NCI-H2029 treated with DMSO at 0.1 percent for 48 hours (cell line): ENCODE results near the gene WDR64.
"Not testable (repeated sequence)": the region's sequence is repeated elsewhere in the genome, so short reads cannot be mapped to it uniquely, and the experiment has no call there.

ENCODE experiments used
- DNase-seq: peaks from one replicate; lab custom pipeline; 2025; lab: John Stamatoyannopoulos, UW

WDR64 gene

DNA sequence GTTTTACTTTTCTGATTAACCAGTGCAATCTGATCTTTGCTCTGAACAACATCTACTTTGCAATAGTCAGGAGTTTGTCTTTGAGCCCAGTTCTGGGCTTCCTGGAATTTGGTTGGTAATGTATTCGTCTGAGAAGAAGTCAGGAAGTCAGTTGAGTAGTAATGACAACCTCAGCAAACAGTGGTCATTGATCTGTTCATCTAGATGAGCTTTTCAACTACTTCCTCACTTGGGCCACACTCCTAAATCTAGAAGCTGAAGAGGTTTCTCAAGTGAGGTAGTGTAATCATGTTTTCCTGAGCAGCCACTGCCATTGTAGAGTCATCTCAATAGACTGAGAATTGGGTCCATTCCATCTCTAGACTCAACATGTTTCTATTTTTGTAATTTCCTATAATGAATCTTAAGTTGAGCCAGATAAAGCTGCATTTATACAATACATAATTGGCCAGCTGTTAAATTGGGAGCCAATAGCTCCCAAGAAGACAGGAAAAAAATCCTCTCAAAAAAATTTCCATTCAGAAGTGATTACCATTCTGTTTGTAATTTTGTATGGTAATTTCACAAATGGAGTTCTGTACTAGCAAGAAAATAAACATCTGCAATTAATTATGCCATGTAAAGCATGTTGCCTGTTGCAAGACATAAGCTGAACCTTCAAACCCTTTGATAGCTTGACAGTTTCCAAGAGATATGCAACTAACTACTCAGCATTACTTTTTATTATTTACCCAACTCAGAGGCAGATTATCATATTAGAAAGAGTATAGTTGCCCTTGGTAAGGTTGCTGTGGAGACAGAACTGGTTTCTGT, 49.6 kb downstream of the WDR64 start:
- no peak for DNase-seq

GRCh38 chr1:241702442-241703373, 50.6 kb downstream of the WDR64 start:
- no peak for DNase-seq

- not testable (repeated sequence) for DNase-seq
Observed at GRCh38 chr1:241703739-241704138, 51.7 kb downstream of the WDR64 start.

GRCh38 chr1:241706257-241706656, 54.2 kb downstream of the WDR64 start:
- DNase-seq: no peak

GRCh38 chr1:241706967-241707366, 54.9 kb downstream of the WDR64 start:
- no peak for DNase-seq

GRCh38 chr1:241707442-241707841, 55.4 kb downstream of the WDR64 start:
- DNase-seq: no peak

DNA sequence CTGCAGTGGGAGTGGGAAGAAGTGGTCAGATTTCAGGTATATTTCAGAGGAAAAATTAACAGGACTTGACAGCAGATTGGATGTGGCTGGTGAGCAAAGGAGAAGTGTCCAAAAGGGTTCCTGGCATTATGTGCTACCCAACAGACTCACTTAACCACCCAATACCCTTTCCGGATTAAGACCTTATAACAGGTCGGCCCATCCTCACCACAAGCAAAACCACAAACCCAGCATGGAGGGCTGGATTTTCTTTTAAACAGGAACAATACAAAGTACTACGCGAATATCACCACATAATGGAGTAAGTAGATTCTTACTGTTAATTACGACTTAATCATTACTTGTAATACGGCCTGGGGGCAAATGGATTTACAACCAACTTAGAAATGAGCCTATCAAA, 59.2 kb downstream of the WDR64 start:
- no peak for DNase-seq

DNA sequence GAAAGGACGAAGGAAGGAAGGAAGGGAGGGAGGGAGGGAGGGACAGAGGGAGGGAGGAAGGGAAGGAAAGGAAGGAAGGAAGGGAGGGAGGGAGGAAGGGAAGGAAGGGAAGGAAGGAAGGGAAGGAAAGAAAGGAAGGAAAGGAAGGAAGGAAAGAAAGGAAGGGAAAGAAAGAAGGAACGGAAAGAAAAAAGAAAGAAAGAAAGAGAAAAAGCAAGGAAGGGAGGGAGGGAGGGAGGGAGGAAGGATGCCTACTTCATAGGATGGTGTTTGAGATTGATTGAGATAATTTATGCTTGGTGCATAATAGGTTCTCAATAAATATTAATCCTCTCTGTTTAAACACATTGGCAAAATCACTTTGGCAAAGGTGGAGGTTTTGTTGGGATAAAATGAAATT, 61.2 kb downstream of the WDR64 start:
- no peak for DNase-seq

GRCh38 chr1:241714321-241715218, 62.5 kb downstream of the WDR64 start:
- no peak for DNase-seq

- no peak for DNase-seq
Observed at GRCh38 chr1:241715435-241715834, 63.4 kb downstream of the WDR64 start.

DNA sequence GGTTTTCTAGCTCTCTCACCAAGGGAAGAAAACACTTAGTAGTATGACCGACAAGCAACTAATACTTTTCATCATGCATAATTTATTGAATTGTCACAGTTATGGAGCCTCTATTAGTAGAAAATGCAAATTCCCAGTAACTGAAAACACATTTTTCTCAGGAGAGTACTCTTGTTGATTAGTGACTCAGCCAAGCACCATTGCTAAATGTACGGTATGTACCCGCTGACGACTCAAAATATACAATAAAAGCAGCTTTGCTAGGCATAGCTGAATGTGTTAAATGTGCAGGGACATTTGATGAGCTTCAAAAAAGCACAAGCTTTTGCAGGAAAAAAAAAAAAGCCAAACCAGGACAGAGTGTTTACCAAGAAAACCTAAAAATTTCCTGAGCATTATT, 63.9 kb downstream of the WDR64 start:
- no peak for DNase-seq

GRCh38 chr1:241716915-241717656, 65.0 kb downstream of the WDR64 start:
- DNase-seq: no peak

DNA sequence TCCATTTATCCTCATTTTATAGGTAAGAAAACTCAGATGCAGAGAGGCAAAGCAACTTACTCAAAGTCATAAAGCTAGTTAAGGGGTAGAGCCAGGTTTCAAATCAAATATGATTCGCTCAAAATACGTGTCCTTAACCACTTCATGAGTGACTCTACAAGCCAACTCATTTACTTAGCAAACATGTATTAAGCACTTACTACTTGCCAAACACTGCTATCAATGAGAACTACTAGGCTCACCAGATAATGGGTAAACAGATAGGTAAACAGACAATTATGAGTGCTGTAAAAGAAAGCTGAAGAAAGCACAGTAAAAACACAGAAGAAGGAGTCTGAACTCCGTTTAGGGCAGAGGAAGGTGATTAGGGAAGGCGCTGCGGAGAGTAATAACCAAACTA, 65.9 kb downstream of the WDR64 start:
- DNase-seq: no peak

DNA sequence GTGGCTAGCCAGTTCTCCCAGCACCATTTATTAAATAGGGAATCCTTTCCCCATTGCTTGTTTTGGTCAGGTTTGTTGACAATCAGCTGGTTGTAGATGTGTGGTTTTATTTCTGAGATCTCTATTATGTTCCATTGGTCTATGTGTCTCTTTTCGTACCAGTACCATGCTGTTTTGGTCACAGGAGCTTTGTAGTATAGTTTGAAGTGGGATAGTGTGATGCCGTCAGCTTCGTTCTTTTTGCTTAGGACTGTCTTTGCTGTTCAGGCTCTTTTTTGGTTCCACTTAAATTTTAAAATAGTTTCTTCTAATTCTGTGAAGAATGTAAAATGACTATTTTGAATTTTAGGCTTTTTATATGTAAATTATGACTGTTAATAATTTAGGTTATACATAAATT, 68.9 kb downstream of the WDR64 start:
- no peak for DNase-seq

- DNase-seq: no peak
Observed at GRCh38 chr1:241722947-241723346, 70.9 kb downstream of the WDR64 start.

DNA sequence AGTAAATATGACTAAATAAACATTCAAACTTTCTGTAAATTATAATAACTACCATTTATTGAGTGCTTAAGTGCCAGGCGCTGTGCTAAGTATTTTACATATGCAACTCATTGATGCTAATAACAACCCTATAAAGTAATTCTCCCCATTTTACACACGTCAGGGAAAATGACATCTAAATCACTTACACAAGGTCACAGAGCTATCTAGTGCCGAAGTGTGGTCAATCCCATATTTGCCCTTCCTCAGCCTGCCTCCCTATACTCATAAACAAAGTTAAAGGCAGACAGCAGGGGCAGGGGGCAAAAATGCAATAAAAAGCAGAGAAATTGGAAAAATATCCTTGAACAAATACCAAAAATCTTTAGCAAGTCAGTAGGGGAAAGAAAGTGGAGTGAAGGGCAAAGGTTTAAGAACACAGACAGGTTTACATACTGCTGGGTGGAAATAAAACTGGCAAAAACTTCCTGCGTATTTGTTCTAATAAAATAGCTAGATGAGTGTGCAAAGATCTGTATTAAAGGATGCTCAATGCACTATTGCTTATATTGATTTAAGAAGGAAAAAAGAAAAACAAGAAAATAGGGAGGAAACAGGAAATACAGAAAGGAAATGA, 72.8 kb downstream of the WDR64 start:
- DNase-seq: no peak

DNA sequence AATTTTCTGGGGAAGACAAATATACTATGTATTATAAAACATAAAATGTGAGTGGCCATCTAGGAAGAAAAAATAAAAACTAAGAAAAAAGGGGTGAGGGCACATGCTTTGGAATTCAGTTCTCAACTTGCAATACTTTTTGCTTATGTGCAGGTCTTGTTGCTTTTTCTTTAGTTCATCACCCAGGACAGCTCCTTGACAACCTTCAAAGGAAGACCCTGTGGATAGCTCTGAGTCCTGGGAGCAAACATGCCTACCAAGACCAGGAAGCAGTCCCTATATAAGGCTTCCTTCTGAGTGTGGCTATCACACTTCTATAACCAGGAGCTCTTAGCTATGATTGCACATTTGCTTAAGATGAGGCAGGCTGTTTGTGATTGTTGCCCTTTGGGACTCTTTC, 78.0 kb downstream of the WDR64 start:
- DNase-seq: no peak

DNA sequence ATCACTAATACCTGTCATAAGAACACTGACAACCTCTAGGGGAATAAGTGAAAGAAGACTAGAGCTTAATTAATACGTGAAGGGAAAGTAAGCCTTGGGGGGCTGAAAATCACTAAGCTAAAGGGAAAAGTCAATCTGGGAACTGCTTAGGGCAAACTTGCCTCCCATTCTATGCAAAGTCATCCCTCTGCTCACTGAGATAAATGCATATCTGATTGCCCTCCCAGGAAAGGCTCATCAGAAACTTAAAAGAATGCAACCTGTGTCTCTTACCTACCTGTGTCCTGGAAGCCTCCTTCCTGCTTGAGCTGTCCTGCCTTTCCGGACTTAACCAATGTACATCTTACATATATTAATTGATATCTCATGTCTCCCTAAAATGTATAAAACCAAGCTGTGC, 81.8 kb downstream of the WDR64 start:
- no peak for DNase-seq

- DNase-seq: no peak
Observed at GRCh38 chr1:241734533-241734932, 82.5 kb downstream of the WDR64 start.

- not testable (repeated sequence) for DNase-seq
Observed at GRCh38 chr1:241735493-241735926, 83.4 kb downstream of the WDR64 start.

- no peak for DNase-seq
Observed at GRCh38 chr1:241736387-241736786, 84.3 kb downstream of the WDR64 start.
